ENCODE measurements around the gene DBF4B.

DNA sequence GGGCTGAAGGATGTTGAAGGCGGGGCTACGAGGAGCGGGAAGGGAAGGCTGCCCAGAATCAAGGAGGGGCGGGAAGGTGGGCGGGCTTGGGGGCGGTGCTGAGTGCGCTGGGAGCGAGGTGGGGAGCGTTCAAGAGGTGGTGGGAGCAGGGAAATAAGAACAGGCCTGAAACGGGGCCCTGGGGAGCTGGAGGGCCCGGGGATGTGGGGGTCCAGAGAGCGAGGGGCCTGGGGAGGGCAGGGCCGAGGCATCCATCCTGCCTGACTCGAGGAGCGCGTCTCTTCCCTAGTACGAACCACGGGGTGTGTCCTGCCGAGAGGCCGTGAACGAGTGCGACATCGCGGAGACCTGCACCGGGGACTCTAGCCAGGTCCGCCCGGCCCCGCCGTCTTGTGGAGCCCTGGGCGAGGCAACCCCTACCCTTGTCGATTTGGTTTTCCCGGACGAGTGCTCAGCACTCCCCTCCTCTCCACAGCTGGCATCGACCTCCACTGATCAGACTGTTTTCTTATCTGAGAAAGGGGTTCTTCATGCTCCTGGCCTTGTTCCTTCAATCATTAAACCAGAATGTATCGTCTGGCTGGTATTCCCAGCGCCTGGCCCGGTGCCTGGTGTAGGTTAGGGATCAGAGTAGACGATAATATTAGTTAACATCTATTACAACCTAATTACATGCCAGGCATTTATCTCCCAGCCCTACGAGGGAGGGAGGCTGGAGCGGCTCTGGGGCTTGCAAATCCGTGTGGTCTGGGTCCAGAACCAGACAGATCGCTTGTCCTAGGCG, 67.6 kb downstream of the DBF4B start:
- TF ChIP-seq, protein P1, sequence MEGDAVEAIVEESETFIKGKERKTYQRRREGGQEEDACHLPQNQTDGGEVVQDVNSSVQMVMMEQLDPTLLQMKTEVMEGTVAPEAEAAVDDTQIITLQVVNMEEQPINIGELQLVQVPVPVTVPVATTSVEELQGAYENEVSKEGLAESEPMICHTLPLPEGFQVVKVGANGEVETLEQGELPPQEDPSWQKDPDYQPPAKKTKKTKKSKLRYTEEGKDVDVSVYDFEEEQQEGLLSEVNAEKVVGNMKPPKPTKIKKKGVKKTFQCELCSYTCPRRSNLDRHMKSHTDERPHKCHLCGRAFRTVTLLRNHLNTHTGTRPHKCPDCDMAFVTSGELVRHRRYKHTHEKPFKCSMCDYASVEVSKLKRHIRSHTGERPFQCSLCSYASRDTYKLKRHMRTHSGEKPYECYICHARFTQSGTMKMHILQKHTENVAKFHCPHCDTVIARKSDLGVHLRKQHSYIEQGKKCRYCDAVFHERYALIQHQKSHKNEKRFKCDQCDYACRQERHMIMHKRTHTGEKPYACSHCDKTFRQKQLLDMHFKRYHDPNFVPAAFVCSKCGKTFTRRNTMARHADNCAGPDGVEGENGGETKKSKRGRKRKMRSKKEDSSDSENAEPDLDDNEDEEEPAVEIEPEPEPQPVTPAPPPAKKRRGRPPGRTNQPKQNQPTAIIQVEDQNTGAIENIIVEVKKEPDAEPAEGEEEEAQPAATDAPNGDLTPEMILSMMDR (conservative IDR thresholded peaks at IDR 0.05; ENCODE audit: low read depth, low read length), result no peak
- no peak for TF ChIP-seq EZH2 (IDR thresholded peaks at IDR 0.05; ENCODE audit: borderline replicate concordance, low read depth, low read length, poor library complexity, severe bottlenecking)
